ENCODE measurements around the gene GMEB1.
A peak's percentile ranks its signal among the peaks of the same experiment; 100 is the strongest.

The GMEB1 gene

DNA sequence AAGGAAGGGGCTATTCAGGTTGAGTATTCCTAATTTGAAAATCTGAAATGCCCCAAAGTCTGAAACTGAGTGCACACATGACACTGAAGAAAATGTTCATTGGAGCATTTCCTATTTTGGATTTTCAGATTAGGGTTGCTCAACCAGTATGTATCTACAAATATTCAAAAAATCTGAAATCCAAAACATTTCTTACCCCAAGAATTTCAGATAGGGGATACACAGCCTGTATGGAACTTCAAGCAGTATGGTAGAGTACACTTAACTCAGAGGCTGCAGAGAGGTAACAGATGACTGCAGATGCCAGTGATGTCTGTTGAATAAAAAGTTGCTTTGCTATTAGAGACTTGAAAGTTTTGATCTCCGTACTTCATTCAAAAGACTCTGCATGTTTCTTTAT lies 87.1 kb downstream of the GMEB1 start:
- no peak for DNase-seq

DNA sequence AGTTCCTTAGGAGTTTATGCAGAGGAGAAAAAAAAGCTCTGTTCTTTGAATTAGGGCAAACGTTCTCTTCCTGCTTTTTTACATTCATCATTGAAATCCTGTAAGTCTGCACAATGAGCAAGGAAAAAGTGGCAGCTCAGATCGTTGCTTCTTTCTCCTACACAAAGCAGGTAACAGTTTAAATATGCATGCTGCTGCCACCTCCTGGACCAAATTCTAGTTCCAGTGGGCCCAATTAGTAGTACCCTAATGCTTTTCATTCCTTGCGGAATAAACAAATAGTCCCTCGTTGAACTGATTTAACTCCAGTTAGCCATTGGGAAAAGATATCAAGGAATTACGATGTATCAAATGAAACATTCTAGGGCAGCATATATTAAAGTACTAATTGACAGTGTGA lies 88.3 kb downstream of the GMEB1 start:
- no peak for DNase-seq

DNA sequence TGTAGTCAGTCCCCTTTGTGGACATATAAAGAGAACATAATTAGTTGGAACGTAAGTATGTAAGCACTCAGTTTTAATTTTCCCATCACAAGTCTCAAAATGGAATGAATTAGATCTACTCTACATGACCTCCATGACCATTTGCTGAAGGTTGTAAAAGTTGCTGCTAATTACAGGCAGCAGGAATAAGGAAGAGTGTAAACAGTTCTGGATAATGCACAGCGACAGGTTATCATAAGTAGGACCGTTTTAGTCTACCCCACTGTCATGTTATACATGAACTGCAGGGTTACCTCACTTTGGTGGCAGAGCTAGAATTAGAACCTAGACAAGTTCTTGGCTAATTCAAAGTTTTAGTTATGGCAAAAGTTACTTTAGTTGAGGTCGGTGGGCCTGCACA lies 89.8 kb downstream of the GMEB1 start:
- DNase-seq: no peak

DNA sequence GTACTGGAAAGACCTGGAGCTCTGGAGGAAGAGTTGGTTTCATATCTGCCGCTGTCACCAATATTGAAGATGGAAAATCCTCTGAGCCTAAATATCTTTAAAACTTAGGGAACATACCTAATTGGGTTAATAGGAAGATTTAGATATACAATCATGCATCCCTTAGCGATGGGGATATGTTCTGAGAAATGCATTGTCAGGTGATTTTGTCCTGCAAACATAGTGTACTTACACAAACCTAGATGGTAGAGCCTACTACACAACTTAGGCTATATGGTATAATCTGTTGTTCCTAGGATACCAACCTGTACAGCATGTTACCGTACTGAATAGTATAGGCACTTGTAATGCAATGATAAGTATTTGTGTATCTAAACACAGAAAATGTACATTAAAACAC lies 90.7 kb downstream of the GMEB1 start:
- DNase-seq: no peak

DNA sequence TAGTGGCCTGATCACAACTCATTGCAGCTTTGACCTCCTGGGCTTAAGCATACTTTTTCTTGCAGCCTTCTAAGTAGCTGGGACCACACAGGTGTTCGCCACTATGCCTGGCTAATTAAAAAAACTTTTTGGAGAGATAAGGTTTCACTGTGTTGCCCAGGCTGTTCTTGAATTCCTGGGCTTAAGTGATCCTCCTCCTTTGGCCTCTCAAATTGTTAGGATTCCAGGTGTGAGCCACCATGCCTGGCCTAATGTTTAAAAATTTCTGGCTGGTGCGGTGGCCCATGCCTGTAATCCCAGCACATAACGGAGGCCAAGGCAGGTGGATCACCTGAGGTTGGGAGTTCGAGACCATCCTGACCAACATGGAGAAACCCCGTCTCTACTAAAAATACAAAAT lies 92.6 kb downstream of the GMEB1 start:
- peak; percentile 28 for DNase-seq

DNA sequence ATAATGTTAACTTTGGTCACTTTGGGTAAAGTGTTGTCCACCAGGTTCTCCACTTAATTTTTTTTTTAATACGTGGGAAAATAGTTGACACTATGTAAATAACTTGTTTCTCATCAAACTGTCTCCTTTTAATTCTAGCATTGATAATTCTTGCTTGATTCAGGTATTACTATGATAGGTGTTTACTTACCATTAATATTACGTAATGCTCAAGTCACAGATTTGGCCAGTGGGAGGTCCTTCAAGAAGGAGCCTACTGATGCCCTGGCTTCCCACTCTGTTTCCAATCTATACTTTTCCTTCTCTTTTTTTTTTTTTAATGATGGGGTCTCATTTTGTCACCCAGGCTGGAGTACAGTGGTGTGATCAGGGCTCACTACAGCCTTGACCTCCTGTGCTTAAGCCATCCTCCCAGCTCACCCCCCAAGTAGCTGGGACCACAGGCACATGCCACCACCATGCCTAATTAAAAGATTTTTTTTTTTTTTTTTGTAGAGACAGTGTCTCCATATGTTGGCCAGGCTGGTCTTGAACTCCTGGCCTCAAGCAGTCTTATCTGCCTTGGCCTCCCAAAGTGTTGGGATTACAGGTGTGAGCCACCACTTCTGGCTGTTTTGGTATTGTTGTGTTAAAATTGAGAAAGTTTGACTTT lies 98.1 kb downstream of the GMEB1 start:
- DNase-seq: no peak
